HG03064 (cell line): Measurements from ENCODE around the gene RPIA.
"Not testable (repeated sequence)": the region's sequence is repeated elsewhere in the genome, so short reads cannot be mapped to it uniquely, and the experiment has no call there.

Experiments used
- ATAC-seq: cut with Tn5 transposase; IDR thresholded peaks from one replicate; pipeline ENCODE4 v1.9.1; 2021; ENCODE audit warnings: low read depth; ENCODE audit not compliant: unreplicated experiment

Gene RPIA

GRCh38 chr2:88765154-88765888, 73.8 kb downstream of the RPIA start:
- no peak for ATAC-seq

GRCh38 chr2:88765889-88766481, 74.5 kb downstream of the RPIA start:
- not testable (repeated sequence) for ATAC-seq

GRCh38 chr2:88770016-88770415, 78.5 kb downstream of the RPIA start:
- ATAC-seq, result no peak

GRCh38 chr2:88773233-88774028, 82.0 kb downstream of the RPIA start:
- not testable (repeated sequence) for ATAC-seq

GRCh38 chr2:88789213-88789612, 97.7 kb downstream of the RPIA start:
- not testable (repeated sequence) for ATAC-seq

GRCh38 chr2:88795932-88796331, 104.5 kb downstream of the RPIA start:
- ATAC-seq, result not testable (repeated sequence)

- not testable (repeated sequence) for ATAC-seq
Measured at GRCh38 chr2:88796523-88796922, 105.0 kb downstream of the RPIA start.

GRCh38 chr2:88797164-88797563, 105.7 kb downstream of the RPIA start:
- ATAC-seq, result not testable (repeated sequence)
